G401 (cell line): ENCODE results near the gene CBL. TPM values are rescaled to one million over a fixed set of nuclear protein-coding genes. Genes with fewer than 3 reads are reported as not detected.
A peak's percentile ranks its signal among the peaks of the same experiment; 100 is the strongest.

Experiments used
- DNase-seq: peaks from one replicate; pipeline ENCODE4 v3.0.0-alpha.2; 2015; ENCODE audit warnings: low spot score
- in situ Hi-C: cut with HindIII; loops from 2 replicates; pipeline ENCODE4 v1.10.0; 2016; ENCODE audit warnings: low sequenced_read_pairs, mixed read lengths
- total RNA-seq: library from RNA; depleted of rRNA; stranded (reverse); fragments of >200 nt; shearing (Covaris generic); gene quantifications from 2 replicates; pipeline ENCODE4 v1.2.3, GENCODE V29; 2014; rRNA removed

CBL gene
- total RNA-seq, 1 experiment from 2014 or later, result 11.7 TPM

DNA sequence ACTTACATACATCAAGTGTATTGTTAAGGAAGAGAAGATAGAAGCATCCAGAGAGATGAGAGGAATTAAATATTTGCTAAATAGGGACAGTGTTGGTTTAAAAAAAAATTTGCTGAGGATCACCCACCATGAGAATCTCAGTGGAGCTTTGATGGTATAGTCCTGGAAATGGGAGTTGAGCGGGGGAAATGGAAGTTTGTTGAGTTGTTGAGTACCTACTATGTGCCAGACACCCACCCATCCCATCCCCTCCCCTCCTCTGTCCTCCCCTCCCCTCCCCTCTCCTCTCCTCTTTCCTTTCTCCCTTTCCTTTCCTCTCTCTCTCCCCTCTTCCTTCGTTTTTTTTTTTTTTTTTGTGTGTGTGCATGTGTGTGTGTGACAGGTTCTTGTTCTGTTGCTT, 145.1 kb downstream of the CBL start:
- in situ Hi-C loops, result loop anchor here (5.0 kb wide), 1 partner anchor 44 kb away; no protein-coding TSS in a partner anchor
- no peak for DNase-seq

DNA sequence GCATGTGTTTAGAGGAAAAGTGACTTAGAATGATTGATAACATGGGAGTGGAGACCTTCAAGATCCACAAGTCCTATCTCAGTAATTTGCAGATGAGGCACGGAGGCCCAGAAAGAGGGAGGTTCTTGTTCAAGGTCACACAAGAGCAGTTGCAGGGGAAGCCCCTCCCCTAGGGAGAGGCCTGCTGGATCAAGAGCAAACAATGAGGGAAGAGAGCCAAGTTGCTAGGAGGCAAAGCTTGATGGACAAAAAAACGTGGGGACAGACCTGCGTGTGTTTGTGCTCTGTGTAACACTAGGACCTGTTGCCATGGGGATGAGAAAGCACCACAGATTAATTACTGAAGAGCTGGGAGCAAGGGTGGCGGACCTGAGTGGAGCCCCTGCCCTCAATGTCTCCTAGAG, 146.7 kb downstream of the CBL start:
- DNase-seq, result no peak
- in situ Hi-C loops, result loop anchor here (5.0 kb wide), 1 partner anchor 46 kb away; no protein-coding TSS in a partner anchor

DNA sequence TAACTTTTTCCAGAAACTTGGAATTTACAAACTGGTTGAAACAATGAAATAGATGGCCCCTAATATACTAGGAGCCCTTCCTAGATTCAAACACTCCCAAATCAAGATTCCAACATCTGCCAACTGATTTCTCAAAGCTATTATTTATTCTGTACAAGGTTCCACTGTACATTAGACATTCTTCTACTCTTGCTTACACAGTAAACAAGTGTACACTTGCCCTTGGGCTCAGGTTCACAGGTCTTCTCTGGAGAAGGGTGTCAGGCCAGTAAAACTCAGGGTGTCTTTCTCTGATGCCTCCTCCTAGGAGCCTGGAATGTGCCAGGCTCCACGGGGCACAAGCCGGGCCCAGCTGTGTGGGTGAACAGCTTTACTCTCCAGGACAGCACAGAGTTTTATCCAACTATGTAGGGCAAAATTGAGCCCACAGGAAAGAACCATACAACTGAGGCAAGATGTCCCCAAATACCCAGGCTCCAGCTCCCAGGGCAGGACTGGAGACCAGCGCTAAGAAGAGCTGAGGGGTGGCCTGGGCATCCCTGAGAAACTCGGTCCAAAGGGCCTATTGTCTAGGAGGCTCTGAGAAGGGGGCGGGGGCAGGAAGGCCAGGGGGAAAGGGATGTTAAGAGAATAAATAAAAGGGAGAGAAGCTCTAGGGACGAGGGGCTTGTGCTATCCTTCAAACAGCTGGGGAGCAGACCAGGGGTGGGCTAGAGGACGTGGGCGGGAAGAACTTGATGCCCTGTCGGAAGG, 149.1 kb downstream of the CBL start:
- in situ Hi-C loops, result no loop called here
- DNase-seq, result no peak

DNA sequence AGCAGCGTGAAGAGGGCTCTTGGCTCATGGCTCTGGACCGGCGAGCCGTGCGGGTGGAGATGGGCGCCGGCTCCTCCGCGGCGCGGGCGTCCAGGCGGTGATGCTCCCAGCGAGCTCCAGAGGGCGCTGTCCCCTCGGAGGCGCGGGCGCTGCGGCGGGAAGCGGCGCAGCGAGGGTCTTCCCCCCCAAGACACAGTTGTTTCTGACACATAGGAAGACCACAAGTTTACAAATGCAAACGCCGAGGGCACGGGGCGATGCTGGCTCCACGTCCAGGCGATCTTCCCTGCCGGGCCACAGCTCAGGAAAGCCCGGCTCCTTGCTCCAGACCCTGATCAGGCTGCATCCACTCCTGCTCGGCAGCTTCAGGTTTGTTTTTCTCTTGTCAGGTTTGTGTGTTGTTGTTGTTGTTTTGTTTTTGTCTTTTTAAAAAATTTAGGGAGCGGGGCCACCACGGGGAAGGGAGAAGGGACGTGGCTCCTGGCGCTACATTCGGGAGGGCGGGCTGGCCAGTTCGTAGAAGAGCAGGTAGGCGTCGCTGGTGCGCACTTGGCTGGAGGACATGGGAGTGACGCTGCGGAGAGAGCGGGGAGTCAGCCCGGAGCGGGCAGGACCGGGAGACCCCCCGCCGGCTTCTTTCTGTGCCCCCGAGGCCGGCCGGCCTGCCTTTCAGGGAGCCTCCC, 150.4 kb downstream of the CBL start:
- in situ Hi-C loops, result no loop called here
- peak; percentile 77 for DNase-seq

DNA sequence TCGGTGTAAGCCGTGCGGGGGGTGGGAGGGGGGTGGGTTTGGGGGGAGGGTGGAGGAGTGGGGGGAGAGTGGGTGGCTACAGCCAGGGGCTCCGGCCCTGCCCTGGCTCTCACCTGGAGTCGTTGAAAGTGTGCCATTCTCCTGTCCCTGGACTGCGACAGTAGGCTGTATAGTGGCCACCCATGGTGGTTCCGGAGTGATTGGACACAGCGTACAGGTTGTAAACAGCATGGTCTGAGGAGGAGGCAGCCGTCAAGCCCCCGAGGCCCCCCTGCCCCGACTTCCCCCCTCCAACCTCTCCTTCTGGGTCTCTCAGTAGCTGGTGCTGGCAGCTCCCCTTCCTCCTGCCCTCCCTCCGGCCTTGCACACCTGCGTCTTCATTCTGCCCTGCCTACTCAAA, 150.9 kb downstream of the CBL start:
- in situ Hi-C loops, result no loop called here
- DNase-seq, result no peak

Other genes starting within 250 kb of the CBL start
- not detected in 2 replicates for gene FOXR1, start 234.6 kb upstream of the CBL start, total RNA-seq
- gene CENATAC, start 208.2 kb upstream of the CBL start, total RNA-seq, result 30.4 and 34.0 TPM in 2 replicates
- 2,429 and 3,013 TPM in 2 replicates for gene RPS25, start 188.0 kb upstream of the CBL start, total RNA-seq
- 97.7 and 110 TPM in 2 replicates for gene TRAPPC4, start 187.6 kb upstream of the CBL start, total RNA-seq
- 9.9 and 15.5 TPM in 2 replicates for gene SLC37A4, start 175.5 kb upstream of the CBL start, total RNA-seq
- 152 and 205 TPM in 2 replicates for gene HYOU1, start 149.1 kb upstream of the CBL start, total RNA-seq
- gene VPS11, start 138.5 kb upstream of the CBL start, total RNA-seq, result 19.9 and 21.0 TPM in 2 replicates
- 63.6 and 87.0 TPM in 2 replicates for gene HMBS, start 121.5 kb upstream of the CBL start, total RNA-seq
- 4.0 and 4.7 TPM in 2 replicates for gene DPAGT1, start 104.5 kb upstream of the CBL start, total RNA-seq
- 4.6 and 5.8 TPM in 2 replicates for gene C2CD2L, start 99.0 kb upstream of the CBL start, total RNA-seq
- 18.5 and 22.4 TPM in 2 replicates for gene HINFP, start 84.8 kb upstream of the CBL start, total RNA-seq
- 0.06 and 1.7 TPM in 2 replicates for gene ABCG4, start 57.3 kb upstream of the CBL start, total RNA-seq
- gene NLRX1, start 37.6 kb upstream of the CBL start, total RNA-seq, result not detected in 2 replicates
- gene NHERF4, start 20.9 kb upstream of the CBL start, total RNA-seq, result not detected in 2 replicates
- 77.2 and 90.3 TPM in 2 replicates for gene MCAM, start 110.8 kb downstream of the CBL start, total RNA-seq
- 19.3 and 19.9 TPM in 2 replicates for gene RNF26, start 128.2 kb downstream of the CBL start, total RNA-seq
- gene C1QTNF5, start 134.5 kb downstream of the CBL start, total RNA-seq, result 0.17 and 1.0 TPM in 2 replicates
- 0.25 and 7.3 TPM in 2 replicates for gene MFRP, start 140.4 kb downstream of the CBL start, total RNA-seq
- 0.75 and 1.8 TPM in 2 replicates for gene USP2, start 175.4 kb downstream of the CBL start, total RNA-seq
- 30.5 and 57.4 TPM in 2 replicates for gene THY1, start 216.8 kb downstream of the CBL start, total RNA-seq